Stimulated activated CD4-positive, alpha-beta T cell treated with anti-CD3 and anti-CD28 coated beads, Interleukin-12 subunit alpha, Interleukin-12 subunit beta, amount 100 ng/mL, for 48 hours (primary cell): Measurements from ENCODE around the gene CROCC.
"Not testable (repeated sequence)": the region's sequence is repeated elsewhere in the genome, so short reads cannot be mapped to it uniquely, and the experiment has no call there.

Source experiments
- DNase-seq, 3 donors: peaks; one replicate each; pipeline ENCODE4 v3.0.0-alpha.2; 2020; ENCODE audit warnings: low read depth in 2 of 3, low spot score in 1 of 3

CROCC gene, protein sequence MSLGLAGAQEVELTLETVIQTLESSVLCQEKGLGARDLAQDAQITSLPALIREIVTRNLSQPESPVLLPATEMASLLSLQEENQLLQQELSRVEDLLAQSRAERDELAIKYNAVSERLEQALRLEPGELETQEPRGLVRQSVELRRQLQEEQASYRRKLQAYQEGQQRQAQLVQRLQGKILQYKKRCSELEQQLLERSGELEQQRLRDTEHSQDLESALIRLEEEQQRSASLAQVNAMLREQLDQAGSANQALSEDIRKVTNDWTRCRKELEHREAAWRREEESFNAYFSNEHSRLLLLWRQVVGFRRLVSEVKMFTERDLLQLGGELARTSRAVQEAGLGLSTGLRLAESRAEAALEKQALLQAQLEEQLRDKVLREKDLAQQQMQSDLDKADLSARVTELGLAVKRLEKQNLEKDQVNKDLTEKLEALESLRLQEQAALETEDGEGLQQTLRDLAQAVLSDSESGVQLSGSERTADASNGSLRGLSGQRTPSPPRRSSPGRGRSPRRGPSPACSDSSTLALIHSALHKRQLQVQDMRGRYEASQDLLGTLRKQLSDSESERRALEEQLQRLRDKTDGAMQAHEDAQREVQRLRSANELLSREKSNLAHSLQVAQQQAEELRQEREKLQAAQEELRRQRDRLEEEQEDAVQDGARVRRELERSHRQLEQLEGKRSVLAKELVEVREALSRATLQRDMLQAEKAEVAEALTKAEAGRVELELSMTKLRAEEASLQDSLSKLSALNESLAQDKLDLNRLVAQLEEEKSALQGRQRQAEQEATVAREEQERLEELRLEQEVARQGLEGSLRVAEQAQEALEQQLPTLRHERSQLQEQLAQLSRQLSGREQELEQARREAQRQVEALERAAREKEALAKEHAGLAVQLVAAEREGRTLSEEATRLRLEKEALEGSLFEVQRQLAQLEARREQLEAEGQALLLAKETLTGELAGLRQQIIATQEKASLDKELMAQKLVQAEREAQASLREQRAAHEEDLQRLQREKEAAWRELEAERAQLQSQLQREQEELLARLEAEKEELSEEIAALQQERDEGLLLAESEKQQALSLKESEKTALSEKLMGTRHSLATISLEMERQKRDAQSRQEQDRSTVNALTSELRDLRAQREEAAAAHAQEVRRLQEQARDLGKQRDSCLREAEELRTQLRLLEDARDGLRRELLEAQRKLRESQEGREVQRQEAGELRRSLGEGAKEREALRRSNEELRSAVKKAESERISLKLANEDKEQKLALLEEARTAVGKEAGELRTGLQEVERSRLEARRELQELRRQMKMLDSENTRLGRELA (N-terminal part only)

DNA sequence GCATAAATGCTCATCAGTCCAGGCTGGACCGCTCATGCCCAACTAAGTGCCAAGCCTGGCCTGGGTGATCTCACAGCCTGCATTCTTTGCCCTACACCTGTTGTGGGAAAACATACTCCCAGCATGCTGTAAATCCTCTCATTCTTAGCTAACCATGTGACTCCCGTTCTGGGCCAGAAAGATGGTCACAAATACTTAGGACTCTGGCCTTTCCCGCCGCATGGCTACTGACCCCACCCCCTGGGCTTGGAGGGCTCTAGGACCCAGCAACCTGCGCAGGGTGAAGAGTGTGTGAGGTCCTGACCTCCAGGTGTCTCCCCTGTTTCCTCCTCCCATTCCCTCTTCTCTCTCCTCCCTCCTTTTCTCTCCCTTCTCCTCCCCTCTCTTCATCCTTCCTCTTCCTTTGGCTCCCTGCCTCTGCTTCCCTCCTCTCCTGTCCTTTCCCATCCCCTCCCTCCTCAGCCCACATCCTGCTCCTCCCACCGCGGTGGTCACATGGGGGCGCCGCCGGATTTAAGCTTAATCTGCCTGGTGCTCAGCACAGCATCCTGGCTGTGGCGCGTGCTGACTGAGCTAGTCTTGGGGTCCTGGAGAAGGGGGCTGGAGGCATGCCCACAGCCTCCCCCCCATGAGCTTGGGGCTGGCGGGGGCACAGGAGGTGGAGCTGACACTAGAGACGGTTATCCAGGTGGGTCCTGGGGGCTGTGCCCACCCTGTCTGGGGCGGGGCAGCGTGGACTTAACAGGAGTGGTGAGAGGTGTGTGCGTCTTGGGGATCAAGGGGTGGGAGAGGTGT, at the start of gene CROCC:
CROCC (plus strand) TSS at position 541 of the 795 bp plus-strand sequence; CDS start at position 629, 88 bp downstream.
- DNase-seq, result no peak

DNA sequence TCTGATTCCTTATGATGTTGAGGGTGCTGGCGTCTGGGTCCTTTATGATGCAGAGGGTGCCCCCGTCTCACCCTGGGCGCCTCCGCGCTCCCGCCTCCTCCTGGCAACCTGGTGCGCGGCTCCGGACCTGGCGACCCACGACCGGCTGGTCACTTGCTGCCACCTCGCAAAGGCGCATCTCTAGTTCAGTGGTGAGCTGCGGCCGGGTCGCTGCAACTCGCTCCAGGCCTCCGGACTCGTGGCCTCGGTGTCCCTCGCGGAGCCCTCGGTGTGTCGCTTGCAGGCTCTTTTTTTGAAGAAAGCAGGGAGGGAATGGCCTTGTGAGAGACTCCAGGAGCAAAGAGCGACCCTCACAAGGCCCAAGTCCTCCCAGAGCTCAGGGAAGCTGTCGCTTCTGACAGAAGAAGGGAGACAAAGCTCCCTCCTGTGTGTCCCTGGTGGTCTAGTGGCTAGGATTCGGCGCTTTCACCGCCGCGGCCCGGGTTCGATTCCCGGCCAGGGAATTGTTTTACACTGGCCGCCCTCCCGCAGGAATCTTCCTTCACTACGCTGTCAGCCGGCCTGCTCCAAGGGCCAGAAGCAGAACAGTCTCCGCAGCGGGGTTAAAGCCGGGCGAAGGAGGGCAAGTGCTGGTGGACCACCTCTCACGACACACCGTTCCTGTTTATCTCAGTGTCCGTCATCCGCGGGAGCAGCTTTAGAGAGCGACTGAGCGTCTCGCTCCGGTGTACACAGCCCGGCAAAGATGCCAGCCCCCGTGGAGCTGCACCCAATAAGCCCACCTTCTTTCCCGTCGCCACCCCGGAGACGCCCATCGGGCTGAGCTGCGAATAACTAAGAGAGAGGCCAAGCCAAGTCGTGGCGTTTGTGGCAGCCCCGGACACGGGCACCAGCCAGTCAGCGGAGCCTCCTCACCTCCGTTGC, 49.3 kb upstream of the CROCC start:
- DNase-seq, result peak; percentile 49 to 65 (median 57)

DNA sequence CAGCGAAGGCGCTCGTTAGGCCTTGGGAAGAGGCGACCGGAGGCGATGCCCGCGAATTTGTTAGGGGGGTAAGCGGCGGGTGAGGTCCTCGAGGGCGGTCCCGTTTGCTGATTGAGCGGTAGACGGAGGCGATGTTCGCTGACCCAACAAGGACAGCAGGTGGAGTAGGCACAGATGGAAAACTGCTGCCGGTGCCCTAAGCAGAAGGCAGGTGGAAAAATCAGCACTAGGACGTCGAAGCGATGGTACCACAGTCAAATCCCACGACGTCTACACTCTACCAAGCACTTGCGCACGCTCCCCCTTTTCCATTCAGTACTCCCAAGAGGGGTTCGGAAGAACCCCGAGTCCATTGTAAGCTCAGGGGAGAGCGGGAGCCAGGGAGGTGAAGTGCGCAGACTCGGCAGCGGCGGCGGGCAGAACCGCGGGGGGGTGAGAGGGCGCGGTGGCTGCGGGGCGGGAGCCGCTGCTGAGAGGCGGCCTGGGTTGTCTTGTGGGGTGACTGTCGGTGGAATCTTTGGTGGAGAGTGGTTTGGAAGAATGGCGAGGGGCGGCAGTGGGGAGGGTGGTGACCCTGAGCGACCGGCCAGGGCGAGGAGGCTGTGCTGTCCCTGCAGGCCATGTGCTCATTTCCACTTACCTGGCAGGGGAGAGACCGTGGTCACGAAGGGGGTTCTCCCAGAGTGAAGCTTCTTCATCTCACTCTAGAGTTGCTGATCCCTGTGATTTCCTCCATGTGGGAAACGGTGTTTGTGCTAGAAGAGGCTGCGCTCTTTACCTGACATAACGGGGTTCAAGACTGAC, 48.5 kb upstream of the CROCC start:
- peak in 2 of 3 donors; percentile 16 to 24 for DNase-seq

DNA sequence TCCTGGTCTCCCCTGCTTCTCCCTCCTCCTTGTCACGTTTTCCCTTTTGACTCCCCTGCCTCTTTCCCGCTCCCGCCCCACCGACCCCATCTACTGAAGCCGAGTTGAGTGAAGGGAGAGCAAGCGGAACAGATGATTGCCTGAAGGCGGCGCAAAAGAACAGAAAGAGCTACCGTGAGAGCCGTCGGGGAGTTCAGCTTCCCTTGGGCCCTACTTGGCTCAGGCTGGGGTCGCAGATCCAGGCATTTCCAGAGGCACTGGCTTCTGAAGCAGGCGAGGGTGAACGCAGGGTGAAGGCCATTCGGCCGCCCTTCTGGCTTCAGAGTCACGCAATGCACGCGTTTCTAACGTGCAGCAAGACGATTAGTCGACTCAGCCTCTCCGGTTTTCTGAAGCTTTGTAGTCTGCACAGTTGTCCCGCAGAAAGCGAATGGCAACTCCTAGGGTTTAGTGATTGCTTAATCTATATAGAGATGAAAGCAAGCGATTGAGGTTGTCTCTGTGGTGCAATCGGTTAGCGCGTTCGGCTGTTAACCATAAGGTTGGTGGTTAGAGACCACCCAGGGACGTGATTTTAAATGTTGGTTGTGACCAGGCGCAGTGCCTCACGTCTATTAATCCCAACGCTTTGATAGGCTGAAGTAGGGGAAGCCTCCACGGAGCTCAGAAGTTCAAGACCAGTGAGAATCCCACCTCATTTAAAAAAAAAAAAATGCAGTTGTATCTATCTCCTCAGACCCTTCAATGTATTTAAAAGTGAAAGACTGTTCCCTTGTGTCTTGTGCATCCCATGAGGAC, 46.6 kb upstream of the CROCC start:
- DNase-seq, result not testable (repeated sequence)

DNA sequence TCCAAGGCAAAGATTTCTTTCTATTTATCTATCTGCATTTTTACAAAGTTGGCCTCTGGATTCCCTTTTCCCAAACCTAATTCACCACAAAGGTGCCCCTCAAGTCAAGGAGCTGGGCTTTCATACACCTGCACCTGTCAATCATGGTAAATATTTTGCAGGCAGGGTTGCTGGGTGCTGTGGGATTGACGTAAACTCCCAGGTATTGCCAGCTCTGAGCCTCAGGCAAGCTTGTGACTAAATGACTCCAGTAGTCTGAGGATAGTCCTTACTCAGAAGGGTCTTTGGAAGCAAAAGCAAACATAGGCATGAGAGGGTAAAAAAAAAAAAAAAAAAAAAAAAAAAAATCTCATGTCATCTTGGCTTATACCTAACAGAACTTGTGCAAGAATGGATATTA, 40.0 kb upstream of the CROCC start:
- DNase-seq, result not testable (repeated sequence)

DNA sequence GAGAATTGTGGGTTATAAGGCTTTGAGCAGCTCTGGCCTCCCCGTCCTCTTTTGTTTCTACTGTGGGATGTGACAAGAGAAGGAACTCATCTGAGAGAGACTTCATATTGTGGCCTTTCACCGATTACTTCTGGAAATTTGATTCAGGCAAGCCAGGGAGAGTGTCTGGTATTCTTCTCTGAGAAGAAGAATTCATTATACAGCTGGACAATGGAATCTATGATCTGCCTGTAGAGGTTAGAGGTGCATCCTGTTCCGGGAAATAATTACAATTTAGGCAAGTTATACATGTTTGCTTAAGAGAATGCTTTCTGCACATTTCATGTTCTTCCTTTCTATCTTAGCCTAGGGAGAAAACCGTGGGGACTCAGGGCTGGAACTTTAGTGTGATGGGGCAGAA, 38.7 kb upstream of the CROCC start:
- DNase-seq, result no peak

DNA sequence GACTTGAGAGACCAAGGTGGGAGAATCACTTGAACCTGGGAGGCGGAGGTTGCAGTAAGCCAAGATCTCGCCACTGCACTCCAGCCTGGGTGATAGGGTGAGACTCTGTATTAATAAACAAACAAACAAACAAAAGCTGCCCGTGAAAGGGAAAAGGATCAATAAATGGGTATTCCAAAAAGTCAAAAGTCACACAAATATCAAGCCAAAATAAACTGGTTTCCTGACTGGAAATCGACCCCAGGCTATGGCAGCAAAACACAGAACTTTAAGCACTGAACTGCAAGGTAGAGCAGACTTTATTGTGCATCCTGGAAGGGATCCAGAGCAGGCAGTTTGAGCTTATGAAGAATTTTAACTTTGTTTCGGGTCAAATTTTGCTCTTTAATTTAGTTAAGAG, 37.2 kb upstream of the CROCC start:
- not testable (repeated sequence) for DNase-seq

DNA sequence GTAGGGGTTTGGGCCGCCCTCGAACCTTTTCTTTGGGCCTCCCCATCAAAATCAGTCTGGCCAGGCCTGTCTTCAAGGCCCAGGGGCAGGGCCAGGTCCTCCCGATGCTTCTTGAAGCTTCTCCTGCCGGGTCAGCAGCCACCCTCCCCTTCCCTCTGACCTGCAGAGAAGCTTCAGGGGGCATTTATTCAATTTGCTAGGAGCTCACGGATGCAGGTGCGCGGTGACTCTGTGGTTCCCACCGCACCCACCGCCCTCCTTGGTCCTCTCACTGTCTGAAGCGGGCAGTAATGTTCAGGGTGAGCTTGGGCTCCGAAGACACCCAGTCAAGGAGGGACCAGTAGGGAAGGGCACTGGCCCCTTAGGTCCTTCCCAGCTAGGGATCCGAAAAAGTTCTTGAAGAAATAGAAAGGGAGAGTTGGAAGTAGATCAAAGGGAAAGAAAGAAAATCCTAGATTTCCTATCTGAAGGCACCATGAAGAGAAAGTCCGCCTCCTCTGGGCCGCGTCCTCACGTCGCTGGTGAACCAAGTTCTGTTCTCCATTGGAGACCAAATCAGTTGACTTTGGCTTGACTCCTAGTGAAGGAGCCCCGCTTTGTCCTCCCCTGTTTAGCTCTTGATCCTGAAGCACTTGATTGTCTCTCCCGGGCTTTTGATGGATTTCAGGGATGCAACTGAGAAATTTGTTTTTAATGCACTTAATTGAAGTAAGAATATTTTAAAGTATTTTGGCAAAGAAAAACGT, 34.7 kb upstream of the CROCC start:
- DNase-seq, result no peak

DNA sequence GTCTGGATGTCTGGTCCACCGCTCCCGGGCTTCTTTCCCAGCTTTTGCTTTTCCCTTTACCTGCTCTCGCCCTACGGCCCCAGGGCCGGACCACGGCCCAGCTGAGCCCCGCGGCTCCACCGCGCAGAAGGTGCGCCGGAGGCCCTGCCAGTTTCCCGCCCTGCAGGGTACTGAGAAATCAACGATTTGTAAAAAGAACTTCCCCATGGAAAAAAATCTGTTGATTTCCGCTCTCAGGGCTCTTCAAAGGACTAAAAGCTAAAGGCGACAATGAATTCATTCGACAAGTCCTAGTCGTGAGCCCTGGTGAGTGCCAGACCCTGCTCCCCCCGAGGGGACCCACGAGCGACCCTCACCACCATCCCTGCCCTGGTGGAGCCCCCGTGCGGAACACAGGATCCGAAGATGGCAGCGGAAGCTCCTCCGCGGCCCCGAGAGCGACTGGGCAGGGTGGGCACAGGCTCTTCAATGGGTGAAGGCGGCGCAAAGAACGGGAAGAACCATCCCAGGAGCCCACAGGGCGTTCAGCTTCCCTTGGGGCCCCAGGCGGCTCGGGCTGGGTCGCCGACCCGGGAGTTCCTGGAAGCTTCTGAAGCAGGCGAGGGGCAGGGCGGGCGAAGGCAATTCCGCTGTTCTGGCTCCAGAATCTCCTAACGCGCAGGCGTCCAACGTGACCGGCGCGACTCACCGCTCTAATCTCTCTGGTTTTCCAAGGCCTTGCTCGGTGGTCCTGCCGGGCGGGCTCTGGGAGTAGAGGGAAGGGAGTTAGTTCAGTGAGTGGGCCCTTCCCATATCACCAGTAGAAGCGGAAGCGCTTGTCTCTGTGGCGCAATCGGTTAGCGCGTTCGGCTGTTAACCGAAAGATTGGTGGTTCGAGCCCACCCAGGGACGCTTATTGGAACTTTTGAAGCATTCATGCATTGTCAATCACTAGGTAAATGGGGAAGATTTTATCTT, 32.6 kb upstream of the CROCC start:
- DNase-seq, result peak; percentile 62 to 77 (median 67)

DNA sequence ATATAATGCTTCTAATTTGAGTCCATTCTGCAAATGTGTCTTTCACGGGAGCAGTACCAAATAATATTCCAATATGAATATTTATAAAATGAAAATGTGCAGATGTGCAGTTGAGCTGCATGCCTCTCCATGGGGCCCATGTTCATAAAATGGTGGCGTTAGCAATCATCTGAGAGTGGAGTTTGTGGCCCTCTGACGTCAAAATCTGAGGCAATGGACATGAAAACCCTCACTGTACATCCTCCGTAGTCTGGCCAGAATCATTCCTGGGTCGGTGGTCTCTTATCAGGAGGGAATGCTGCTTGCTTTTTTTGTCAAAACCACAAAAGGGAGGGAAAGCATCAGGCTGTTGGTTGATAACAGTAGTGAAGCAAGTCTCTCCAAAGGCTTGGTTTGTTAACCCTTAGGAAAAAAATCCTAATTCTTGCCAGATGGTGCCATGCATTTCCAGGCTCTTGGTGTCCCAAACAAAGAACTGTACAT, 31.2 kb upstream of the CROCC start:
- not testable (repeated sequence) for DNase-seq

DNA sequence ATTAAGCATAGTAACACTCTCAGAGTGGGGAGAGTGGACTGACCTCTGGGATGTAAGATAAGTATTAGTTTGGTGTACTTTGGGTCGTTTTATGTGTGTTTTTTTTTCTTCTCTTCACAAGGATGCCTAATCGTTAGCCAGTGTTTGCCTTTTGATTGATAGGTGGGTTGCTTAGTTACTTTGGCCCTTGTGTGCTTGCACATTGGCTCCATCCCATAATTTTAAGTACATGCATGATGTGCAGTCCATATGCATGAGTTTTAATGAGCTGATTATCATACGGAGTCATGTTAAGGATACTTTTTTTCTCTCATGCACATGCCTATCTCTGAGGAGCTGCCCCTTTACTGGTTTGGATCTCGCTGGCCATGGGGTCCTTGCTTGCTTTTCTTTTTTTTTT, 30.7 kb upstream of the CROCC start:
- DNase-seq, result not testable (repeated sequence)

DNA sequence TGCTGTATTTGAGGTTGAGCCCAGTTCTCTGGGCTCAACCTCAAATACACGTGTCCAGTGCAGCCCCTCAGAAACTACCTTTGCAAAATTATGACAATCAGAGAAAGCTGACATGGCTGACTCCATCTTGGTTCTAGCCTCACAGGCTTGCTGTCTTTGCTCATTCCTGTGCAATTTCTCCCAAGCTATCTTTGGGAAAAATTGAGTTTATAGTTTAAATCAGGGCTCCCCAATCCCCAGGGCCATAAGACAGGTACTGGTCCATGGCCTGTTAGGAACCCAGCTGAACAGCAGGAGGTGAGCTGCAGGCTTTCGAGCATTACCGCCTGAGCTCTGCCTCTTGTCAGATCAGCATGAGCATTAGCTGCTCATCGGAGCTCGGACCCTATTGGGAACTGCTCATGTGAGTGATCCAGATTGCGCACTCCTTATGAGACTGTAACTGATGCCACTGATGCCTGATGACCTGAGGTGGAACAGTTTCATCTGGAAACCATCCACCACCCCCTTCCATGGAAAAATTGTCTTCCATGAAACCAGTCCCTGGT, 28.7 kb upstream of the CROCC start:
- not testable (repeated sequence) for DNase-seq

DNA sequence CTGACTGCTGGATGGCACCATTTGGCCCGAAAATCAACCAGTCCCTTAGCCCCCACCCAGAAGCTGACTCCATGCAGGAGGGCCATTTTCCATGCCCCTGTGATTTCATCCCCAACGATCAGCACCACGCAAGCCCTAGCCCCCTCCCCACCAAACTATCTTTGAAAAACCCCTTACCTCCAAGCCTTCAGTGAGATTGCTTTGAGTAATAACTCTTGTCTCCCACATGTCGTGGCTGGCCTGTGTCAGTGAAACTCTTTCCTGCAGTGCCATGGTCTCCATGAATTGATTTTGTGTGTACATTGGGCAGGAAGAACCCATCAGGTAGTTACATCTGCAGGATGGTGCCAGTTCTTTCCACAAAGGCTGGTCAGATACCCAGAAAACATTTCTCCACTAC, 27.9 kb upstream of the CROCC start:
- not testable (repeated sequence) for DNase-seq

DNA sequence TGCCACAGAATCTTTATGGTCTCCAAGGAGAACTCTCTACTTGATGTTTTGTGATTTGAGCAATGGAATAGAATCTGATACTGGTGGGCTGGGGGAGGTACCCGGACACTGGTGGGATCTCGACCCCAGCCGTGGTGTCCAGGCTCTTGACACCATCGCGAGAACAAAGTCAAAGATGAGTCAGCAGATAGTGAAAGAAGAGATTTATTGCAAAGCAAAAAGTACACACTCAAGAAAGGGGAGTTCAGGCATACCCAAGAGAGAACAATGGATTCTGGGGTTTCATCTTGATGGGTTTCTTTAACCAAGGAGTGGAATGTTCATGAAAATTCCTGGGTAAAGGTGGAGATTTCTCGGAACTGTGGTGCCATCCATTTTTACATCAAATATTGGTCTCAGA, 27.4 kb upstream of the CROCC start:
- DNase-seq, result not testable (repeated sequence)

DNA sequence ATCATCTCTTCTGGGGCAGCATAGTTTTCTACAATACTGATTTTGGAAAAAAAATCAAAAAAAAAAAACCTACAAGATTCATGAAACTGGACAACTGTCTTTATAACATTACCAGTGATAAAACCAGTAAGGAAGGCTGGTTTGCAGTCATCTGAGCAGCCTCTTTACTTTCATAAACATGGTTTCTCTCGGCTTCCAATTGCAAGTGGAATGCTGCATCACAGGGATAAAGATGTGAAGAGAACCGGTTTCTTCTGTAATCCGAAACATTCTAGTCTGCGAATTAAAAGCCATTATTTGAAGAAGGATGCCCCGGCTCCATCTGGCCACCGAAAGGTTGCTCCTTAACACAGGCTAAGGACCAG, 26.5 kb upstream of the CROCC start:
- DNase-seq, result not testable (repeated sequence)
